ENCODE results near the gene TDG. TPM values are rescaled to one million over a fixed set of nuclear protein-coding genes. Genes with fewer than 3 reads are reported as not detected.
A peak's percentile ranks its signal among the peaks of the same experiment; 100 is the strongest.

TDG gene
- total and polyA plus RNA-seq, 10 of the 15 experiments (the other 5 are each of a cell fraction or from before 2014, with no cell fraction given), result 29.7 to 68.8 (median 51.2) TPM

- H2AFZ ChIP-seq (ENCODE audit: control insufficient read depth, low read depth, low read length), result no peak overlapping the region
- WGBS (ENCODE audit: insufficient coverage, insufficient replicate concordance, low lambda C conversion rate, missing lambda C conversion rate), result over 99% methylated on average over 7 of the region's 7 CpGs
- H3K4me2 ChIP-seq (ENCODE audit: control insufficient read depth, insufficient read depth), result no peak overlapping the region
- ChIA-PET CTCF (no interaction called here), RAD21 (ENCODE audit: unreplicated experiment) (interaction anchor here (2.6 kb wide), 1 partner anchor 8 kb away, joined by 34 read pairs; the partner anchor contains the start of gene TDG), SMC1A (ENCODE audit: uncharacterized antibody, unreplicated experiment) (interaction anchor here (0.6 to 8.1 kb wide), 5 partner anchors 10 to 147 kb away, joined by 3 to 67 read pairs (median 5); partner anchors contain the start of genes HSP90B1 and TDG), POLR2A (interaction anchor here (0.6 kb wide), 1 partner anchor 522 kb away, joined by 5 read pairs; no protein-coding TSS in a partner anchor)
- H4K20me1 ChIP-seq (ENCODE audit: control insufficient read depth, insufficient read depth), result no peaks in the 10 kb centered on the region
- H3K79me2 ChIP-seq (ENCODE audit: control insufficient read depth, insufficient read depth, low read length), result peaks cover 20% of the 10 kb centered on the region
- no peak for TF ChIP-seq IRF3 (IDR thresholded peaks at IDR 0.05)
- TF ChIP-seq SMAD5 (IDR thresholded peaks at IDR 0.05; ENCODE audit: low read depth), result no peak
- no peak for TF ChIP-seq CEBPB (IDR thresholded peaks at IDR 0.05; ENCODE audit: borderline replicate concordance in 1 of 2, low read depth in 2 of 2, low read length in 2 of 2)
- no peak for TF ChIP-seq POLR2AphosphoS5 (IDR thresholded peaks at IDR 0.05; ENCODE audit: low read length)
- no peak for TF ChIP-seq CHD2 (IDR thresholded peaks at IDR 0.05; ENCODE audit: borderline replicate concordance, low read depth, low read length)
- no peak for TF ChIP-seq MTA2 (IDR thresholded peaks at IDR 0.05; ENCODE audit: low read depth)
- TF ChIP-seq SIX5 (IDR thresholded peaks at IDR 0.05; ENCODE audit: low read depth, low read length, severe bottlenecking), result no peak
- intact Hi-C loops (cut with micrococcal nuclease; ENCODE audit: unreplicated experiment), result loop anchor here (1.0 kb wide), 1 partner anchor 7 kb away; the partner anchor contains the start of gene TDG
- H3K9ac ChIP-seq (ENCODE audit: control insufficient read depth, insufficient read depth, low read length), result peak overlapping the region; percentile 88
- no peak for DNase-seq (ENCODE audit: low read depth, low spot score)
- peaks cover 3 to 8% of the 10 kb centered on the region in 2 experiments; a peak in 2 of 4 replicates for H3K36me3 ChIP-seq (ENCODE audit: control insufficient read depth in 2 of 2, insufficient read depth in 2 of 2, low read length in 1 of 2)
- H3K4me1 ChIP-seq (ENCODE audit: control insufficient read depth, insufficient read depth, low read length), result no peaks in the 10 kb centered on the region; the same call in 1 of the 2 replicates
- in situ Hi-C loops (cut with MboI), result no loop called here
- H3K27me3 ChIP-seq (replicated peaks in 1 of 2; ENCODE audit: control insufficient read depth in 2 of 2, insufficient read depth in 2 of 2, low read length in 1 of 2), result no peaks in the 10 kb centered on the region
- no peak overlapping the region for H3K27ac ChIP-seq (ENCODE audit: control insufficient read depth, insufficient read depth)
- peak overlapping the region; percentile 80; the same call in 1 of the 2 replicates for H3K4me3 ChIP-seq
- H3K9me3 ChIP-seq (replicated peaks; ENCODE audit: control insufficient read depth, insufficient read depth, low read length), result no peaks in the 10 kb centered on the region
- ATAC-seq, result no peak
- BruUV-seq (replicated peaks), result no TSS peak
- FAIRE-seq, result no peak
Measured at GRCh38 chr12:103957865-103958388, 7.7 kb upstream of the TDG start.

All from GM12878 (cell line).